OCI-LY1 (cell line): ENCODE measurements around the gene SLC6A18.

Source experiments
- EZH2 ChIP-seq: fragments of 200-600 bp; sonication (generic), shearing (Covaris generic); IDR thresholded peaks from 2 replicates; pipeline ENCODE4 v1.8.0; 2017; ENCODE audit warnings: borderline replicate concordance, mixed run types, mild to moderate bottlenecking, antibody characterized with exemption, low read length, moderate library complexity, mixed read lengths
- TF ChIP-seq, protein P1 (sequence below): fragments of 200-600 bp; sonication (generic), shearing (Covaris generic); IDR thresholded peaks from 2 replicates; pipeline ENCODE4 v1.5.1; 2017; ENCODE audit warnings: mild to moderate bottlenecking, antibody characterized with exemption, low read length, moderate library complexity, mixed read lengths

DNA sequence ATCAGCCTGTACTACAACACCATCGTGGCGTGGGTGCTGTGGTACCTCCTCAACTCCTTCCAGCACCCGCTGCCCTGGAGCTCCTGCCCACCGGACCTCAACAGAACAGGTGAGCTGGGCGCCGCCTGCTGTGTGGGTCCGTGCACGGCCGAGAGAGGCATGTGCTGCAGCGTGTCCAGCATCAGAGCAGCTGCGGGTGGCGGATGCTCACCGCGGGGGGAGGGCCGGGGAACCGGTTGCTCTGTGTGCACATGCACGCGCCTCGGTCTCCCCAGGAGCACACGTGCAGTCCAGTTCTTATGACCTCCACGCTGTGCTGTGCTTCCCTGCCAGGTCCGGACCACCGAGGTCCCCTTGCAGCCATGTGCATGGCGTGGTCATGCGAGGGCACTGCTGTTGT, 7.6 kb downstream of the SLC6A18 start:
- TF ChIP-seq, protein P1, sequence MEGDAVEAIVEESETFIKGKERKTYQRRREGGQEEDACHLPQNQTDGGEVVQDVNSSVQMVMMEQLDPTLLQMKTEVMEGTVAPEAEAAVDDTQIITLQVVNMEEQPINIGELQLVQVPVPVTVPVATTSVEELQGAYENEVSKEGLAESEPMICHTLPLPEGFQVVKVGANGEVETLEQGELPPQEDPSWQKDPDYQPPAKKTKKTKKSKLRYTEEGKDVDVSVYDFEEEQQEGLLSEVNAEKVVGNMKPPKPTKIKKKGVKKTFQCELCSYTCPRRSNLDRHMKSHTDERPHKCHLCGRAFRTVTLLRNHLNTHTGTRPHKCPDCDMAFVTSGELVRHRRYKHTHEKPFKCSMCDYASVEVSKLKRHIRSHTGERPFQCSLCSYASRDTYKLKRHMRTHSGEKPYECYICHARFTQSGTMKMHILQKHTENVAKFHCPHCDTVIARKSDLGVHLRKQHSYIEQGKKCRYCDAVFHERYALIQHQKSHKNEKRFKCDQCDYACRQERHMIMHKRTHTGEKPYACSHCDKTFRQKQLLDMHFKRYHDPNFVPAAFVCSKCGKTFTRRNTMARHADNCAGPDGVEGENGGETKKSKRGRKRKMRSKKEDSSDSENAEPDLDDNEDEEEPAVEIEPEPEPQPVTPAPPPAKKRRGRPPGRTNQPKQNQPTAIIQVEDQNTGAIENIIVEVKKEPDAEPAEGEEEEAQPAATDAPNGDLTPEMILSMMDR = no peak
- no peak for TF ChIP-seq EZH2
